Measurements from ENCODE around the gene ADAM21. TPM values are rescaled to one million over a fixed set of nuclear protein-coding genes. Genes with fewer than 3 reads are reported as not detected.
"Not testable (repeated sequence)": the region's sequence is repeated elsewhere in the genome, so short reads cannot be mapped to it uniquely, and the experiment has no call there.

Gene ADAM21
- total and polyA plus RNA-seq, 2 experiments from 2014 or later = not detected

DNA sequence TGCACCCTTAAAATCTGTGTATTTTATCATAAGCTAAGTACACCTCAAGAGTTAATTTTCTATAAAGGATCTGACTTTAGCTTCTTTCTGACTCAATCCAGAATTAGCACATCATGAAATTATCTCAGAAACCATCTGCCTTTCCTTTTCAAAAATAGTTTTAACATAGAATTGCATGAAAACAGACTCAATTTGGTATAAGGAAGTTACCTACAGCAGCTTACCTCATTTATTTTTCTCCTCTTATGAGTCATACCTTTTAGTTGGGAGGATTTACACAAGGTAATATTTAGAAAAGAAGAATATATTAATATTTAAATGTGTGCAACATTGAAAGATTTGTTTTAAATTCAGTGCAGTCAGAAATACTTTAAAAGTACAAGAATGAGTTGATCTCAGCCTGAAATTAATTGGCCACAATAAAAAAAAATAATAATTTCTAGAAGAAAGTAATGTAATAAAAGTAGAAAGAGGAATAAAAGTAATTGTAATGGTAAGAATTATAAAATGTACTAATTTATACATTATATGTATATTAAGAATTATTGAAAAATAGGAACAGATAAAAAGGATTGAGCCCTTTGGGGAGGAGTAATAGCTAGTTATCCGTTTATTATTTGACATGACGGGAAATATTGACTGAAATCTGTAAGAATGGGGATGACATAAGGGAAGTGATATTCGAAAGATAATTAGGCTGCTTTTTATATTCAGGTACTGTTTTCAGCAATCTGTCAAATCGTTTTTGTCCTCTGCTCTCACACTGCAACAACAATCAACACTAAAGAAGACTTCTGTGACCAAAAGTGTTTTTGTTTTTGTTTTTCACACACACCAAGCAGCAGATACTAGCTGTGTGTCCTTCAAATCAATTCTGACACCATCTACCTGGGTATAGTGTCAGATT is 20.5 kb downstream of the ADAM21 start:
- DNase-seq (ENCODE audit: low read depth in 1 of 2, low spot score in 1 of 2) = no peak

DNA sequence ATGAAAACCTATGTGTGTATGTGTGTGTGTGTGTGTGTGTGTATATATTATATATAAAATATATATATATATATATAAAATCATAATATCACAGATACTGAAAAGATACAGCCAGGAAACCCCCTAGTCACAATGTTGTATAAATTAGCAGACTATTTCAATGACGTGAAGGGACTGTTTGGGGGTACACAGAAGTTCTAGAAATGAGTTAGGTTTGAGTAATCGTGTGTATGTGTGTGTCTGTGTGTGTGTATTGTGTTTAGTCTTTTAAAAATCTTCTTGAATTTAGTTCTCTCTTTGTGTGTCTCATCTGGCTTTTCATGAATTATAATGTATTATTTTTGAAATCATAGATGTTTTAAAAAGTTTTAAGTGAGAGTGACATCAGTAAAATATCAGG is 21.9 kb downstream of the ADAM21 start:
- Histone ChIP-seq H3K9me3 (ENCODE audit: low read depth) (no peaks in the 10 kb centered on the region), H3K27me3 (no peaks in the 10 kb centered on the region), H3K4me1 (ENCODE audit: low read depth) (no peaks in the 10 kb centered on the region), H3K4me3 (no peak overlapping the region), H3K36me3 (no peaks in the 10 kb centered on the region), H3K27ac (no peak overlapping the region)
- TF ChIP-seq, protein P1, sequence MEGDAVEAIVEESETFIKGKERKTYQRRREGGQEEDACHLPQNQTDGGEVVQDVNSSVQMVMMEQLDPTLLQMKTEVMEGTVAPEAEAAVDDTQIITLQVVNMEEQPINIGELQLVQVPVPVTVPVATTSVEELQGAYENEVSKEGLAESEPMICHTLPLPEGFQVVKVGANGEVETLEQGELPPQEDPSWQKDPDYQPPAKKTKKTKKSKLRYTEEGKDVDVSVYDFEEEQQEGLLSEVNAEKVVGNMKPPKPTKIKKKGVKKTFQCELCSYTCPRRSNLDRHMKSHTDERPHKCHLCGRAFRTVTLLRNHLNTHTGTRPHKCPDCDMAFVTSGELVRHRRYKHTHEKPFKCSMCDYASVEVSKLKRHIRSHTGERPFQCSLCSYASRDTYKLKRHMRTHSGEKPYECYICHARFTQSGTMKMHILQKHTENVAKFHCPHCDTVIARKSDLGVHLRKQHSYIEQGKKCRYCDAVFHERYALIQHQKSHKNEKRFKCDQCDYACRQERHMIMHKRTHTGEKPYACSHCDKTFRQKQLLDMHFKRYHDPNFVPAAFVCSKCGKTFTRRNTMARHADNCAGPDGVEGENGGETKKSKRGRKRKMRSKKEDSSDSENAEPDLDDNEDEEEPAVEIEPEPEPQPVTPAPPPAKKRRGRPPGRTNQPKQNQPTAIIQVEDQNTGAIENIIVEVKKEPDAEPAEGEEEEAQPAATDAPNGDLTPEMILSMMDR (IDR thresholded peaks at IDR 0.05; ENCODE audit: low read depth, low read length) = no peak
- DNase-seq (ENCODE audit: low read depth in 1 of 2, low spot score in 1 of 2) = no peak

More for the DNA sequence above, 20.5 kb downstream of the ADAM21 start:
- no peaks in the 10 kb centered on the region for H3K4me1 ChIP-seq (ENCODE audit: low read depth)
- H3K9me3 ChIP-seq (ENCODE audit: low read depth) = no peaks in the 10 kb centered on the region
- no peak overlapping the region for H3K4me3 ChIP-seq
- no peaks in the 10 kb centered on the region for H3K36me3 ChIP-seq
- H3K27me3 ChIP-seq = no peaks in the 10 kb centered on the region
- TF ChIP-seq, protein P1 (IDR thresholded peaks at IDR 0.05; ENCODE audit: low read depth, low read length) = no peak
- H3K27ac ChIP-seq = no peak overlapping the region

DNA sequence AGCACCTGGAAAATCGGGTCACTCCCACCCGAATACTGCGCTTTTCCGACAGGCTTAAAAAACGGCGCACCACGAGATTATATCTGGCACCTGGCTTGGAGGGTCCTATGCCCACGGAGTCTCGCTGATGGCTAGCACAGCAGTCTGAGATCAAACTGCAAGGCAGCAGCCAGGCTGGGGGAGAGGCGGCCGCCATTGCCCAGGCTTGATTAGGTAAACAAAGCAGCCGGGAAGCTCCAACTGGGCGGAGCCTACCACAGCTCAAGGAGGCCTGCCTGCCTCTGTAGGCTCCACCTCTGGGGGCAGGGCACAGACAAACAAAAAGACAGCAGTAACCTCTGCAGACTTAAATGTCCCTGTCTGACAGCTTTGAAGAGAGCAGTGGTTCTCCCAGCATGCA is 23.5 kb downstream of the ADAM21 start:
- DNase-seq (ENCODE audit: low read depth in 1 of 2, low spot score in 1 of 2); H3K27me3 ChIP-seq; H3K36me3 ChIP-seq; H3K9me3 ChIP-seq (ENCODE audit: low read depth); H3K27ac ChIP-seq; H3K4me1 ChIP-seq (ENCODE audit: low read depth); H3K4me3 ChIP-seq: not testable (repeated sequence)

DNA sequence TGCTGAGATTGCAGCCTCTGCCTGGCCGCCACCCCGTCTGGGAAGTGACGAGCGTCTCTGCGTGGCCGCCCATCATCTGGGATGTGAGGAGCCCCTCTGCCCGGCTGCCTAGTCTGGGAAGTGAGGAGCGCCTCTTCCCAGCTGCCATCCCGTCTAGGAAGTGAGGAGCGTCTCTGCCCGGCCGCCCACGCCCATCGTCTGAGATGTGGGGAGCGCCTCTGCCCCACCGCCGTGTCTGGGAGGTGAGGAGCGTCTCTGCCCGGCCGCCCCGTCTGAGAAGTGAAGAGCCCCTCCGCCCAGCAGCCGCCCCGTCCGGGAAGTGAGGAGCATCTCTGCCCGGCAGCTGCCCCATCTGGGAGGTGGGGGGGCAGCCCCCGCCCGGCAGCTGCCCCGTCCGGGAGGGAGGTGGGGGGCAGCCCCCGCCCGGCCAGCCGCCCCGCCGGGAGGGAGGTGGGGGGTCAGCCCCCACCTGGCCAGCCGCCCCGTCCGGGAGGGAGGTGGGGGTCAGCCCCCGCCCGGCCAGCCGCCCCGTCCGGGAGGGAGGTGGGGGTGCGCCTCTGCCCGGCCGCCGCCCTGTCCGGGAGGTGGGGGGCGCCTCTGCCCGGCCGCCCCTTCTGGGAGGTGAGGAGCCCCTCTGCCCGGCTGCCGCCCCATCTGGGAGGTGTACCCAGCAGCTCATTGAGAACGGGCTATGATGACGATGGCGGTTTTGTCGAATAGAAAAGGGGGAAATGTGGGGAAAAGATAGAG is 25.6 kb downstream of the ADAM21 start:
- H3K36me3 ChIP-seq, H3K27me3 ChIP-seq, H3K27ac ChIP-seq: not testable (repeated sequence)

DNA sequence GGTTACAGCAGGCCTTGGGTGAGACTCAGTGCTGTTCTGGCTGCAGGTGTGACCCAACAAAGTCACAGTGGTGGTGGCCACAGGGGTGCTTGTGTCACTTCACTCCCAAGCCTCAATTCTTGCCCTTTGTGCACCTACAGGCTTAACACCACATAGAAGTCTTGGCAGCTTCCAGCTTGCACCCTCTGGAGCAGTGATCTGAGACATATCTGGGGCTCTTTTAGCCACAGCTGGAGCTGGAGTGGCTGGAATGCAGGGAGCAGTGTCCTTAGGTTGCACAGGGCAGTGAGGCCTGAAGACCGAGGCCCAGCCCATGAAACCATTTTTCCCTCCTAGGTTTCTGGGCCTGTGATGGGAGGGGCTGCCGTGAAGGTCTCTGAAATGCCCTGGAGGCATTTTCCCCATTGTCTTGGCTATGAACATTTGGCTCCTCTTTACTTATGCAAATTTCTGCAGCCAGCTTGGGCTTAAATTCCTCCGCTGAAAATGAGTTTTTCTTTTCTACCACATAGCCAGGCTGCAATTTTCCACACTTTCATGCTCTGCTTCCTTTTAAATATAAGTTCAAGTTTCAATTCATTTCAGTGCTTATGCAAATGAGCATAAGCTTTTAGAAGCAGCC is 37.7 kb downstream of the ADAM21 start:
- no peak overlapping the region for H3K4me3 ChIP-seq
- H3K9me3 ChIP-seq (ENCODE audit: low read depth) = no peaks in the 10 kb centered on the region
- TF ChIP-seq, protein P1 (IDR thresholded peaks at IDR 0.05; ENCODE audit: low read depth, low read length) = no peak
- no peak for DNase-seq (ENCODE audit: low read depth in 1 of 2, low spot score in 1 of 2)
- H3K27me3 ChIP-seq = no peaks in the 10 kb centered on the region
- H3K36me3 ChIP-seq = no peaks in the 10 kb centered on the region
- H3K27ac ChIP-seq = no peak overlapping the region
- no peaks in the 10 kb centered on the region for H3K4me1 ChIP-seq (ENCODE audit: low read depth)

More for the DNA sequence above, 25.6 kb downstream of the ADAM21 start:
- not testable (repeated sequence) for H3K9me3 ChIP-seq (ENCODE audit: low read depth); H3K4me1 ChIP-seq (ENCODE audit: low read depth); H3K4me3 ChIP-seq; DNase-seq (ENCODE audit: low read depth in 1 of 2, low spot score in 1 of 2)

DNA sequence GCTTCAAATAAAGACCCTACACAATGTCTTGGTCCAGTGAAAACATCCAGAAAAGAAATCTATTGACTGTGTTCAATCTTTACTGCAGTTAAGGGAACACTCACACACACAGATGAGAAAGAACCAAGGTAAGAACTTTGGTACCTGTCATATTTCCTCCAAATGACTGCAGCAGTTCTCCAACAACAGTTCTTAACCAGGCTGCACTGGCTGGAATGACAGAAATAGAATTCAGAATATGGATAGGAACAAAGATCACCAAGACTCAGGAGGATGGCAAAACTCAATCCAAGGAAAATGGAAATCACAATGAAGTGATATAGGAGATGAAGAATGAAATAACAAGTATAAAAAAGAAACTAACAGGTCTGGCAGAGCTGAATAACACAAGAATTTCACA is 46.2 kb downstream of the ADAM21 start:
- no peaks in the 10 kb centered on the region for H3K27me3 ChIP-seq
- H3K4me1 ChIP-seq (ENCODE audit: low read depth) = no peaks in the 10 kb centered on the region
- no peak overlapping the region for H3K4me3 ChIP-seq
- DNase-seq (ENCODE audit: low read depth in 1 of 2, low spot score in 1 of 2) = no peak
- H3K36me3 ChIP-seq = no peaks in the 10 kb centered on the region
- no peaks in the 10 kb centered on the region for H3K9me3 ChIP-seq (ENCODE audit: low read depth)
- TF ChIP-seq, protein P1 (IDR thresholded peaks at IDR 0.05; ENCODE audit: low read depth, low read length) = no peak
- H3K27ac ChIP-seq = no peak overlapping the region

Other genes starting within 250 kb of the ADAM21 start
- 27.3 and 30.4 TPM in 2 replicates for gene COX16, start 92.5 kb upstream of the ADAM21 start, total RNA-seq
- 77.3 and 101 TPM in 2 replicates for gene COX16, start 92.5 kb upstream of the ADAM21 start, polyA plus RNA-seq
- gene SYNJ2BP, start 35.1 kb upstream of the ADAM21 start, total RNA-seq = 19.2 and 20.0 TPM in 2 replicates
- gene SYNJ2BP, start 35.1 kb upstream of the ADAM21 start, polyA plus RNA-seq = 39.3 and 46.8 TPM in 2 replicates
- gene ADAM20, start 82.8 kb downstream of the ADAM21 start, total RNA-seq = 0.04 and 0.74 TPM in 2 replicates
- not detected in 2 replicates for gene ADAM20, start 82.8 kb downstream of the ADAM21 start, polyA plus RNA-seq
- gene MED6, start 148.5 kb downstream of the ADAM21 start, total RNA-seq = 19.8 and 26.5 TPM in 2 replicates
- gene MED6, start 148.5 kb downstream of the ADAM21 start, polyA plus RNA-seq = 42.8 and 50.1 TPM in 2 replicates
- gene TTC9, start 189.7 kb downstream of the ADAM21 start, total RNA-seq = 1.3 and 2.0 TPM in 2 replicates
- gene TTC9, start 189.7 kb downstream of the ADAM21 start, polyA plus RNA-seq = 1.1 and 1.3 TPM in 2 replicates

Measured in cardiac muscle cell (in vitro differentiated cells and primary cell).